Hepatocyte (in vitro differentiated cells): Measurements from ENCODE around the gene ATOX1. TPM values are rescaled to one million over a fixed set of nuclear protein-coding genes. Genes with fewer than 3 reads are reported as not detected.

Experiments
- DNase-seq: peaks from one replicate; pipeline ENCODE4 v3.0.0-alpha.2; 2016; ENCODE audit warnings: low spot score
- H2AFZ ChIP-seq: fragments of 200-600 bp; sonication (generic); 2 replicates; pipeline ENCODE4 v1.6.0; 2016; ENCODE audit warnings: antibody characterized with exemption, mild to moderate bottlenecking
- H3K27ac ChIP-seq: fragments of 200-600 bp; sonication (generic); 2 replicates; pipeline ENCODE4 v1.5.1; 2016; ENCODE audit warnings: mild to moderate bottlenecking
- H3K27me3 ChIP-seq: fragments of 200-600 bp; sonication (generic); 2 replicates; pipeline ENCODE4 v1.6.1; 2016
- H3K36me3 ChIP-seq: fragments of 200-600 bp; sonication (generic); replicated peaks from 2 replicates; pipeline ENCODE4 v1.5.1; 2016; ENCODE audit warnings: low read depth; ENCODE audit not compliant: insufficient read depth
- H3K4me1 ChIP-seq: fragments of 200-600 bp; sonication (generic); 2 replicates; pipeline ENCODE4 v1.5.1; 2016; ENCODE audit warnings: mild to moderate bottlenecking, moderate library complexity; ENCODE audit not compliant: insufficient read depth
- H3K4me2 ChIP-seq: fragments of 200-600 bp; sonication (generic); 2 replicates; pipeline ENCODE4 v1.6.0; 2016
- H3K4me3 ChIP-seq: fragments of 200-600 bp; sonication (generic); 2 replicates; pipeline ENCODE4 v1.5.1; 2016; ENCODE audit warnings: mild to moderate bottlenecking
- H3K79me2 ChIP-seq: fragments of 200-600 bp; sonication (generic); 2 replicates; pipeline ENCODE4 v1.6.0; 2017; ENCODE audit warnings: mild to moderate bottlenecking
- H3K9me2 ChIP-seq: fragments of 200-600 bp; sonication (generic); replicated peaks from 2 replicates; pipeline ENCODE4 v1.6.0; 2017; ENCODE audit warnings: mild to moderate bottlenecking; ENCODE audit not compliant: insufficient read depth
- H3K9me3 ChIP-seq: fragments of 200-600 bp; sonication (generic); 2 replicates; pipeline ENCODE4 v1.5.1; 2016; ENCODE audit warnings: low read depth, mild to moderate bottlenecking
- H4K20me1 ChIP-seq: fragments of 200-600 bp; sonication (generic); 2 replicates; pipeline ENCODE4 v1.6.0; 2016; ENCODE audit warnings: mild to moderate bottlenecking; ENCODE audit not compliant: insufficient read depth, poor library complexity, severe bottlenecking
- CTCF ChIP-seq: fragments of 200-600 bp; sonication (generic); IDR thresholded peaks from 2 replicates; pipeline ENCODE4 v1.5.1; 2016; ENCODE audit warnings: antibody characterized with exemption, mild to moderate bottlenecking; ENCODE audit not compliant: poor library complexity
- EZH2 ChIP-seq: fragments of 200-600 bp; sonication (generic); IDR thresholded peaks from 2 replicates; pipeline ENCODE4 v1.6.1; 2016; ENCODE audit warnings: antibody characterized with exemption, mild to moderate bottlenecking, borderline replicate concordance
- EZH2phosphoT487 ChIP-seq: fragments of 200-600 bp; sonication (generic); IDR thresholded peaks from one replicate; pipeline ENCODE4 v1.6.1; 2018; ENCODE audit warnings: antibody characterized with exemption, mild to moderate bottlenecking, low read depth, moderate library complexity; ENCODE audit not compliant: unreplicated experiment, severe bottlenecking
- WGBS: methylation state at CpG from one replicate; pipeline ENCODE4 v1.1.6; 2016; ENCODE audit warnings: low lambda C conversion rate; ENCODE audit errors: missing lambda C conversion rate; 5-methylcytosine and 5-hydroxymethylcytosine counted together
- polyA plus RNA-seq: library from polyadenylated mRNA; unstranded; fragments of >200 nt; fragmentation: Nextera tagmentation; extraction: Ambion mirVana; gene quantifications from 2 replicates; pipeline ENCODE4 v1.2.1, GENCODE V29; 2016
- total RNA-seq: library from RNA; depleted of rRNA; stranded (reverse); fragments of >200 nt; gene quantifications from 2 replicates; pipeline ENCODE4 v1.2.3, GENCODE V29; 2014

The ATOX1 gene
- total and polyA plus RNA-seq, 2 experiments from 2014 or later = 112 to 348 TPM

GRCh38 chr5:151737431-151737830 lies 21.0 kb downstream of the ATOX1 start:
- Histone ChIP-seq H3K4me1 (peaks cover 34% of the 10 kb centered on the region), H3K9me3 (no peaks in the 10 kb centered on the region), H3K36me3 (no peaks in the 10 kb centered on the region), H3K4me2 (no peak overlapping the region), H2AFZ (no peak overlapping the region), H3K4me3 (no peak overlapping the region), H3K79me2 (peaks cover 4% of the 10 kb centered on the region), H3K9me2 (no peaks in the 10 kb centered on the region), H3K27ac (peak overlapping the region; percentile 90), H3K27me3 (no peaks in the 10 kb centered on the region), H4K20me1 (no peaks in the 10 kb centered on the region)
- TF ChIP-seq EZH2 (no peak), CTCF (no peak), EZH2phosphoT487 (no peak)
- DNase-seq = peak; percentile 33
- 67% methylated on average over 3 of the region's 3 CpGs for WGBS

- no peak overlapping the region for H2AFZ ChIP-seq
- H3K9me2 ChIP-seq = no peaks in the 10 kb centered on the region
- no peaks in the 10 kb centered on the region for H3K36me3 ChIP-seq
- H3K27ac ChIP-seq = no peak overlapping the region
- no peaks in the 10 kb centered on the region for H3K27me3 ChIP-seq
- H3K4me1 ChIP-seq = peaks cover 25% of the 10 kb centered on the region
- 94% methylated on average over 1 of the region's 1 CpG for WGBS
- DNase-seq = no peak
- no peaks in the 10 kb centered on the region for H3K79me2 ChIP-seq
- TF ChIP-seq EZH2phosphoT487 (no peak), EZH2 (no peak), CTCF (no peak)
- no peaks in the 10 kb centered on the region for H4K20me1 ChIP-seq
- no peak overlapping the region for H3K4me2 ChIP-seq
- H3K4me3 ChIP-seq = no peak overlapping the region
- no peaks in the 10 kb centered on the region for H3K9me3 ChIP-seq
Measured at GRCh38 chr5:151735646-151736045, 22.8 kb downstream of the ATOX1 start.

GRCh38 chr5:151734064-151734408 lies 24.4 kb downstream of the ATOX1 start:
- no peak overlapping the region for H2AFZ ChIP-seq
- H3K4me3 ChIP-seq = no peak overlapping the region
- H3K9me3 ChIP-seq = no peaks in the 10 kb centered on the region
- H3K4me2 ChIP-seq = no peak overlapping the region
- no peaks in the 10 kb centered on the region for H3K79me2 ChIP-seq
- DNase-seq = no peak
- peak overlapping the region; percentile 13 for H3K27ac ChIP-seq
- H4K20me1 ChIP-seq = no peaks in the 10 kb centered on the region
- WGBS = 94% methylated on average over 3 of the region's 3 CpGs
- H3K9me2 ChIP-seq = no peaks in the 10 kb centered on the region
- no peaks in the 10 kb centered on the region for H3K27me3 ChIP-seq
- H3K36me3 ChIP-seq = no peaks in the 10 kb centered on the region
- TF ChIP-seq EZH2phosphoT487 (no peak), CTCF (no peak), EZH2 (no peak)
- peaks cover 10% of the 10 kb centered on the region for H3K4me1 ChIP-seq
